HG03064 (cell line): ENCODE results near the gene WNT2B.
"Not testable (repeated sequence)": the region's sequence is repeated elsewhere in the genome, so short reads cannot be mapped to it uniquely, and the experiment has no call there.

Experiments
- ATAC-seq: cut with Tn5 transposase; IDR thresholded peaks from one replicate; pipeline ENCODE4 v1.9.1; 2021; ENCODE audit warnings: low read depth; ENCODE audit not compliant: unreplicated experiment

Gene WNT2B

DNA sequence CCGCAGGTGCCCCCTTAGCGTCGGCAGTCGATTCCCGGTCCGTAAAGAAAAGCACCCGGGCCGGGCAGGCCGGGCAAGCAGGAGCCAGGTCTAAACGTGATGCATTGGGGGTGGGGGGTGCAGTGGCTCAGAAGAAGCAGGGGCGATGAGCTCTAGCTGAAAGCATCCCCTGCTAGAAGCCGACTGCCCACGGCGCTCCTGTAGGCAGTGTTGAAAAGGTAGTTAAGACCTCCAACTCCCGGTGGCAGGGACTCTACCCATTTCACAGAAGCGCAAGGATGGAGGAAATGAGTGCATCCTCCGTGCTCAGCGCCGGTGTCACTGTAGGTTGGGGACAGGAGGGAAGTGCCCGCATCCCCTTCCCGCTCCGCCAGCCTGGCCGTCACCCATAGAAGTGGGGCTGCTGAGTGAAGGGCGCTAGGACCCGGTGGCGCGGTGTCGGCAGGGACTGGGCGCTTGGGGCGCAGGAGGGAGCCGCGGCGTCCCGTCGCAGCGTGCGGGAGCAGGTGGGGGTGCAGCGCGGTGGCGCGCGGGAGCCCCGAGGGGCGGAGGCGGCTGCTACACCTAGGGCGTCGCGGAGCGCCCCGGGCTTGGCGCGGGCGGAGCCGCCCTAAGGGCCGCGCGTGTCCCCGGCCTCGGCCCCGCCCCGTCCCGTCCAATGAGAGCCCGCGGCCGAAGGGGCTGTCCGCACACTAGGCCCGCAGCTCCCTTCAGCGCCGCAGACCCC, at the start of gene WNT2B:
Gene WNT2B (plus strand): TSS at position 688 of the 727 bp plus-strand sequence. CDS start 298 bp downstream, outside the sequence.
- no peak for ATAC-seq

GRCh38 chr1:112460615-112461014, 48.1 kb upstream of the WNT2B start:
- no peak for ATAC-seq

GRCh38 chr1:112461200-112461871, 47.4 kb upstream of the WNT2B start:
- no peak for ATAC-seq

GRCh38 chr1:112462953-112463279, 45.8 kb upstream of the WNT2B start:
- ATAC-seq, result no peak

DNA sequence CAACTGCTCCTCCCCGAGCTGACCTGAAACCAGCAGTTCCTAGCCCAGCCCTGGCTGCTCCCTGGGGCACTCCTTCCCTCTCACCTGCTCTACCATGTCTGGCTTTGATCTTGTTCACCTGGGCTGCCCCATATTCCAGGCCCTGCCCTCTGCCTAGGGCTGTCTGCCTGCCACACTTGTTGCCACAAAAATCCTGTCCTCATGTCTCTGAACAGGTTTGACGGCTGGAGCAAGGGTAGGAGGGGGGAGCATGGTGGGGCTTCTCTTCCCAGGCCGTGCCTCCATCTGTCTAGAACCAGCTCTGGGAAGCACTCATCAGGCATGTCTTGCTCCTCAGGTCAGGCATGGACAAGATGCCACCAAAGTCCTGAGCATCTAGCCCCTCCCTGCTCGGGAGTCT, 44.3 kb upstream of the WNT2B start:
- no peak for ATAC-seq

DNA sequence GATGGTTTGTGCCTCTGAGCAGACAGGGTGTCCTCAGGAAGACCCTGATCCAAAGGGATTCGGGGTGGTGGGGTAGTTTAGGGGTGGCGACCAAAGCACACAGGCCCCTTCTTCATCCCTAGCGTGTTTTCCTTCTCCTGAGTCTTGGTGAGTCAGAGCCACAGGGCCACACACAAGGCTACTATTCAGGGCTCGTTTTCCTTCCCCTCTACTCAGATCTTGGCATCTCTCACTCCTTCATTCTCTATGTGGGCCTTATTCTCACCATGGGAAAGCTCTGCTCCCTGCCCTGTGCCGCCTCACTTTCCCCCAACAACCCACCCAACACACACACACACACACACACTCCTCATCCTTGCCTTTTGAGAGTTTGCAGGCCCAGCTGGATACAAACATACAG, 43.6 kb upstream of the WNT2B start:
- ATAC-seq, result no peak

GRCh38 chr1:112466078-112466660, 42.6 kb upstream of the WNT2B start:
- peak; percentile 98 for ATAC-seq

DNA sequence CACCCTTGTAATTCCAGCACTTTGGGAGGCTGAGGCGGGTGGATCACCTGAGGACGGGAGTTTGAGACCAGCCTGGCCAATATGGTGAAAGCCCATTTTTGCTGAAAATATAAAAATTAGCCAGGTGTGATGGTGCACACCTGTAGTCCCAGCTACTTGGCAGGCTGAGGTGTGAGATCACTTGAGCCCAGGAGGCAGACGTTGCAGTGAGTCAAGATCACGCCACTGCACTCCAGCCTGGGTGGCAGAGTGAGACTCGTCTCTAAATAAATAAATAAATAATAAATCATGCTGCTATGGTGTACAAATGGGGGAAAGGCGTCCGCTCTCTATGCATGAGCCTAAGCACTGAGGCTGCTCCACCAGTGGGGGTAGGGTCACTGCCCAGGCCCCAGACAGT, 38.4 kb upstream of the WNT2B start:
- ATAC-seq, result not testable (repeated sequence)

- no peak for ATAC-seq
Measured at GRCh38 chr1:112470966-112471365, 37.8 kb upstream of the WNT2B start.

- ATAC-seq, result no peak
Measured at GRCh38 chr1:112472142-112472541, 36.6 kb upstream of the WNT2B start.

DNA sequence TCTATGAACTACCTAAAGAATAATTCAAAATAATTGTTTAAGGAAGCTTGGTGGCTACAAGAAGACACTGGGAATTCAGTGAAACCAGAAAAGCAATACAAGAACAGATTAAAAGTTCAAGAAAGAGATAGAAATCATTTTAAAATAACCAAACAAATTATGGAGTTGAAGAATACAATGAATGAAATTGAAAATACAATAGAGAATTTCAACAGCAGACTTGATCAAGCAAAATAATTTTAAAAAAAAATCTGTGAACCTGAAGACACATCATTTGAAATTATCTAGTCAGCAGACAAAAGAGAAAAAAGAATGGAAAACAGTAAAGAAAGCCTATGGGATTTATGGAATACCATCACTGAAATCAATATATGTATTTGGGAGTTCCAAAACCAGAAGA, 31.2 kb upstream of the WNT2B start:
- ATAC-seq, result no peak

DNA sequence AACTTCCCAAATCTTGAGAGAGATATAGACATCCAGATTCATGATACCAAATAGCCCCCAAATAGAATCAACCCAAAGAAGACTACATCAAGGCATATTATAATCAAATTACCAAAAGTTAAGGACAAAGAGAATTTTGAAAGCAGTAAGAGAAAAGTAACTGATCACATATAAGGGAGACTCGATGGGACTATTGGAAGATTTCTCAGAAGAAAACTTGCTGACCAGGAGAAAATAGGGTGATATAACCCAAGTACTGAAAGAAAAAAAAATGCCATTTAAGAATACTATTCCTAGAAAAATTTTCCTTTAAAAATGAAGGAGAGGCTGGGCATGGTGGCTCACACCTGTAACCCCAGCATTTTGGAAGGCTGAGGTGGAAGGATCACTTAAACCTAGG, 30.5 kb upstream of the WNT2B start:
- no peak for ATAC-seq

- not testable (repeated sequence) for ATAC-seq
Measured at GRCh38 chr1:112486063-112486462, 22.7 kb upstream of the WNT2B start.

GRCh38 chr1:112487686-112488085, 21.1 kb upstream of the WNT2B start:
- not testable (repeated sequence) for ATAC-seq

- ATAC-seq, result no peak
Measured at GRCh38 chr1:112488141-112488540, 20.6 kb upstream of the WNT2B start.

DNA sequence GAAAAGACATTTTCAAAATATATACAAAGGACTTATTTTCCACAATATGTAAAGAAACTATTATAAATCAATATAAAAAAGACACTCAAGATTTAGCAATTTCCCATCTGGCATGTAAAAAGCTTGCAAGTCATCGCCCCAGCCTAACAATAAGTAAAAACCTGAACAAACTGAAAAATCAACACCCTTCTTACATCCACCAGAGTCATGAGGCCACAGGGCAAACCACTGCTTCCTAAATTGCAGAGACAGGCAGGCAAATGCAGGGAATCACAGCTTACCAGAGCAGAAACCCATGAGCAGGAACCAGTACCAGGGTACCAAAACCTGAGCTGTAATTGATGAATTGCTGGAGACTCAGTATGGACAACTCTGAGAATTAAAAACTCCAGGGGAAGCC, 16.7 kb upstream of the WNT2B start:
- ATAC-seq, result no peak

- ATAC-seq, result no peak
Measured at GRCh38 chr1:112493351-112493750, 15.4 kb upstream of the WNT2B start.

DNA sequence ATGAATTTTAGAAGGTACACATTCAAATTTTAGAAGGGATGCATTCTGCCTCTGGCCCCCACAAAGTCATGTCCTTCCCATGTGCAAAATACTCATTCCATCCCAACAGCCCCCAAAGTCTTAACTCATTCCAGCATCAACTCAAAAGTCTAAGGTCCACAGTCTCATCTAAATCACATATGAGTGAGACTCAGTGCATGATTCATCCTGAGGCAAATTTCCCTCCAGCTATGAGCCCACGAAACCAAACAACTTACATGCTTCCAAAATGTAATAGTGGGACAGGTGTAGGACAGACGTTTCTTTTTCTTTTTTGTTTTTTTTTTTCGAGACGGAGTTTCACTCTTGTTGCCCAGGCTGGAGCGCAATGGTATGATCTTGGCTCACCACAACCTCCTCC, 12.5 kb upstream of the WNT2B start:
- no peak for ATAC-seq

DNA sequence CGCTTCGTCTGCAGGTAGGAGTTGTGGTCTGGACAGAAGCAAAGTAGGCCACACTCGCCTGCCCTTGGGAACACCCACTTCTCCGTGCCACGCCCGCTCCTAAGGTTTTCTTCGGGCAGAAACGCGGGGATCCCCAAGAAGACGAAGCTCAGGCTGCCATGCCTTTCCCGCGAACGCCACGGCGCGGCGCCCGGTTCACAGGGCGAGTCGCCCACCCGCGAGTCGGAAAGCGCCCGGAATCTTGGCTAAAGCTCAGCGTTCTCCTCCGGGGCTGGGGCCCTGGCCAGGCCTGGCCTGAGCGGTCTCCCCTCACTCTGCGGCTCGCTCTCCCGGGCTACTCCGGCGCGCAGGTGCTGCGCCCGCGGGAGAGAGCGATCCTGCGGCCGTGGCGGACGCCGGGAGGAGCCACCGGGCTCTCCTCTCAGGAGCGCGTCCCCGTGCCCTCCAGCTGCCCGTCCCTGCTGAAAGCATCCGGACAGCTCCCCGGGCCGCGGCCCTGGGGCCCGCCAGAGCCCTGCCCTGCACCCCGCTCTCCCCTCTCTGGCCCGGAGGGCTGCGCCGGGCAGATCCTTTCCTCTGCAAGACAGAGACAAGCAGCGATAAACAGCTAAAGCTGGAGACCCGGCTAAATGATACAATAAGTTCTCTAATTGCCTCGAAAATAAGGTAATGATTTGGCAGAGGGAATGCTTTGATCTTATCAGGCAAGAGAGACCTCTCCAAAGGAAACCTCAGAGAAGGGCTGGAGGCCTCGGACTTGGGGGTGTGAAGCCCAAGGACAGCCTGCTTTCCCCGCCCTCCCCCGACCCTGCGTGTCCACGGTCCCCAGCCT, 6.7 kb upstream of the WNT2B start:
- no peak for ATAC-seq

- no peak for ATAC-seq
Measured at GRCh38 chr1:112502826-112503225, 5.9 kb upstream of the WNT2B start.

- no peak for ATAC-seq
Measured at GRCh38 chr1:112504001-112504660, 4.6 kb upstream of the WNT2B start.
